ENCODE results near the gene FGFR4.

FGFR4 gene

GRCh38 chr5:177142778-177143177 lies 56.1 kb downstream of the FGFR4 start:
- ATAC-seq (ENCODE audit: insufficient read depth, low read depth) (no peak), DNase-seq (no peak)
- Histone ChIP-seq H3K4me3 (ENCODE audit: low read depth in 1 of 2, low read length in 2 of 2) (no peak overlapping the region), H3K4me1 (ENCODE audit: insufficient read depth, low read length) (peaks cover 9% of the 10 kb centered on the region), H4K20me1 (ENCODE audit: insufficient read depth, low read length) (peaks cover 21% of the 10 kb centered on the region; the same call in 1 of the 2 replicates), H3K4me2 (ENCODE audit: insufficient read depth, low read length) (no peak overlapping the region), H3K36me3 (ENCODE audit: insufficient read depth, low read length) (peaks cover 73% of the 10 kb centered on the region), H3K79me2 (ENCODE audit: insufficient read depth, low read length) (peaks cover 94% of the 10 kb centered on the region), H3K9me3 (ENCODE audit: insufficient read depth, low read length, severe bottlenecking) (no peaks in the 10 kb centered on the region), H3K9ac (ENCODE audit: low read depth, low read length) (no peak overlapping the region), H2AFZ (ENCODE audit: low read depth, low read length) (no peak overlapping the region), H3K27ac (ENCODE audit: low read length) (no peak overlapping the region), H3K27me3 (ENCODE audit: insufficient read depth, low read length, poor library complexity) (no peaks in the 10 kb centered on the region)
- TF ChIP-seq EZH2 (IDR thresholded peaks at IDR 0.05; ENCODE audit: borderline replicate concordance, low read depth, low read length, severe bottlenecking) = no peak
- TF ChIP-seq, protein P1, sequence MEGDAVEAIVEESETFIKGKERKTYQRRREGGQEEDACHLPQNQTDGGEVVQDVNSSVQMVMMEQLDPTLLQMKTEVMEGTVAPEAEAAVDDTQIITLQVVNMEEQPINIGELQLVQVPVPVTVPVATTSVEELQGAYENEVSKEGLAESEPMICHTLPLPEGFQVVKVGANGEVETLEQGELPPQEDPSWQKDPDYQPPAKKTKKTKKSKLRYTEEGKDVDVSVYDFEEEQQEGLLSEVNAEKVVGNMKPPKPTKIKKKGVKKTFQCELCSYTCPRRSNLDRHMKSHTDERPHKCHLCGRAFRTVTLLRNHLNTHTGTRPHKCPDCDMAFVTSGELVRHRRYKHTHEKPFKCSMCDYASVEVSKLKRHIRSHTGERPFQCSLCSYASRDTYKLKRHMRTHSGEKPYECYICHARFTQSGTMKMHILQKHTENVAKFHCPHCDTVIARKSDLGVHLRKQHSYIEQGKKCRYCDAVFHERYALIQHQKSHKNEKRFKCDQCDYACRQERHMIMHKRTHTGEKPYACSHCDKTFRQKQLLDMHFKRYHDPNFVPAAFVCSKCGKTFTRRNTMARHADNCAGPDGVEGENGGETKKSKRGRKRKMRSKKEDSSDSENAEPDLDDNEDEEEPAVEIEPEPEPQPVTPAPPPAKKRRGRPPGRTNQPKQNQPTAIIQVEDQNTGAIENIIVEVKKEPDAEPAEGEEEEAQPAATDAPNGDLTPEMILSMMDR (IDR thresholded peaks at IDR 0.05; ENCODE audit: borderline replicate concordance, extremely low read depth, low read length, poor library complexity, severe bottlenecking) = no peak

DNA sequence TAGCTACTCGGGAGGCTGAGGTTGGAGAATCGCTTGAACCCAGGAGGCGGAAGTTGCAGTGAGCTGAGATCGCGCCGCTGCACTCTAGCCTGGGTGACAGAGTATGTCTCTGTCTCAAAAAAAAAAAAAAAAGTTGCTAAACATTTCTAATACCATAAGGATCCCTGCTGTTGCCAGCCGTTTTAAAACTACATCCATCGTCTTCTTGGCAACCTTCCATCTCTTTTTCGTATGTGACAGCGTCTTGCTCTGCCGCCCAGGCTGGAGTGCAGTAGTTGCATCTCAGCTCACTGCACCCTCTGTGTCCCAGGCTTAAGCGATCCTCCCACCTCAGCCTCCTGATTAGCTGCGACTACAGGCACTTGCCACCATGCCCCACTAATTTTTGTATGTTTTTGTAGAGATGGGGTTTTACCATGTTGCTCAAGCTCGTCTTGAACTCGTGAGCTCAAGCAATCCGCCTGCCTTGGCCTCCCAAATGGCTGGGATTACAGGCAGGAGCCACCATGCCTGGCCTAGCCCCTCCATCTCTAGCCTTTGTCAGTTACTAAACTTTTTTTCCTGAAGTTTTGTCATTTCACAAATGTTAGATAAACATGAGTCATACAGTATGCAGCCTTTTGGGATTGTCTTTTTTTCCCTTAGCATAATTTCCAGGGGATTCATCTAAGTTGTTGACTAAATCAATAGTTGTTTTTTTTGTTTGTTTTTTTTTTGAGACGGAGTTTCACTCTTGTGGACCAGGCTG lies 60.4 kb downstream of the FGFR4 start:
- peaks cover 7% of the 10 kb centered on the region; the same call in 1 of the 2 replicates for H4K20me1 ChIP-seq (ENCODE audit: insufficient read depth, low read length)
- H3K9me3 ChIP-seq (ENCODE audit: insufficient read depth, low read length, severe bottlenecking) = no peaks in the 10 kb centered on the region
- no peaks in the 10 kb centered on the region for H3K4me1 ChIP-seq (ENCODE audit: insufficient read depth, low read length)
- H3K27ac ChIP-seq (ENCODE audit: low read length) = no peak overlapping the region
- H3K27me3 ChIP-seq (ENCODE audit: insufficient read depth, low read length, poor library complexity) = no peaks in the 10 kb centered on the region
- peaks cover 78% of the 10 kb centered on the region for H3K36me3 ChIP-seq (ENCODE audit: insufficient read depth, low read length)
- no peak overlapping the region for H2AFZ ChIP-seq (ENCODE audit: low read depth, low read length)
- TF ChIP-seq, protein P1 (IDR thresholded peaks at IDR 0.05; ENCODE audit: borderline replicate concordance, extremely low read depth, low read length, poor library complexity, severe bottlenecking) = no peak
- no peak for TF ChIP-seq EZH2 (IDR thresholded peaks at IDR 0.05; ENCODE audit: borderline replicate concordance, low read depth, low read length, severe bottlenecking)
- DNase-seq (no peak), ATAC-seq (ENCODE audit: insufficient read depth, low read depth) (no peak)
- peaks cover 93% of the 10 kb centered on the region for H3K79me2 ChIP-seq (ENCODE audit: insufficient read depth, low read length)
- no peak overlapping the region for H3K4me2 ChIP-seq (ENCODE audit: insufficient read depth, low read length)
- no peak overlapping the region for H3K9ac ChIP-seq (ENCODE audit: low read depth, low read length)
- H3K4me3 ChIP-seq (ENCODE audit: low read depth in 1 of 2, low read length in 2 of 2) = no peak overlapping the region
